Measurements from ENCODE around the gene MAN2A1. TPM values are rescaled to one million over a fixed set of nuclear protein-coding genes. Genes with fewer than 3 reads are reported as not detected.
"Not testable (repeated sequence)": the region's sequence is repeated elsewhere in the genome, so short reads cannot be mapped to it uniquely, and the experiment has no call there.

Gene MAN2A1
- total and polyA plus RNA-seq, 10 donors = 9.5 to 84.8 (median 54.5) TPM

DNA sequence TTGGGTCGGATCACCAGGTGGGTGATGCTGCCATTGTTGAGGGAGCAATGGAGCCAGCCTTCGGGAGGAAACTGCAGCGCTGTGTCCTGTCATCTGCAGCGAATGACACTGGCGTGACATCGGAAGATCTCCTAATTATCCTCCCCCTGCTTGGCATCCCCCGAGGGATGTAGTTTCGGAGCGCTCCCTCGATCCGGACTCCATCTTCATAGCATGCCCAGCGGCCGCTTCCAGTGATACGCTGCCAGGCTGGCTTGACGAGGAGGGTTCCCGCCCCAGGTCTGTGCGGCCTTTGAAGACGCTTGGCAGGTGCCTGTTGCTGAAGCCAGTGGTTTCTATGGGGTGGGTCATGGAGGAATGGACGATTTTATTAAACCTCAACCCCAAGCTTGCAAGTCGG, 194.9 kb downstream of the MAN2A1 start:
- DNase-seq = no peak
- H3K9me3 ChIP-seq = peaks cover 0 to 6% (median 0%) of the 10 kb centered on the region in 8 donors
- intact Hi-C loops (cut with DNase I; ENCODE audit: low total_unique reads) = no loop called here
- no peaks in the 10 kb centered on the region for H3K27me3 ChIP-seq (replicated peaks in 1 of 7)
- 86 to 97% (median 96%) methylated on average over 8 to 20 of the region's 20 CpGs for WGBS, 5 donors
- H3K4me3 ChIP-seq = no peak overlapping the region
- no peak overlapping the region for H3K27ac ChIP-seq
- H3K4me1 ChIP-seq = no peaks in the 10 kb centered on the region
- H3K36me3 ChIP-seq = no peaks in the 10 kb centered on the region
- TF ChIP-seq, protein P1, sequence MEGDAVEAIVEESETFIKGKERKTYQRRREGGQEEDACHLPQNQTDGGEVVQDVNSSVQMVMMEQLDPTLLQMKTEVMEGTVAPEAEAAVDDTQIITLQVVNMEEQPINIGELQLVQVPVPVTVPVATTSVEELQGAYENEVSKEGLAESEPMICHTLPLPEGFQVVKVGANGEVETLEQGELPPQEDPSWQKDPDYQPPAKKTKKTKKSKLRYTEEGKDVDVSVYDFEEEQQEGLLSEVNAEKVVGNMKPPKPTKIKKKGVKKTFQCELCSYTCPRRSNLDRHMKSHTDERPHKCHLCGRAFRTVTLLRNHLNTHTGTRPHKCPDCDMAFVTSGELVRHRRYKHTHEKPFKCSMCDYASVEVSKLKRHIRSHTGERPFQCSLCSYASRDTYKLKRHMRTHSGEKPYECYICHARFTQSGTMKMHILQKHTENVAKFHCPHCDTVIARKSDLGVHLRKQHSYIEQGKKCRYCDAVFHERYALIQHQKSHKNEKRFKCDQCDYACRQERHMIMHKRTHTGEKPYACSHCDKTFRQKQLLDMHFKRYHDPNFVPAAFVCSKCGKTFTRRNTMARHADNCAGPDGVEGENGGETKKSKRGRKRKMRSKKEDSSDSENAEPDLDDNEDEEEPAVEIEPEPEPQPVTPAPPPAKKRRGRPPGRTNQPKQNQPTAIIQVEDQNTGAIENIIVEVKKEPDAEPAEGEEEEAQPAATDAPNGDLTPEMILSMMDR (IDR thresholded peaks at IDR 0.05 in 8 of 11, conservative IDR thresholded peaks at IDR 0.05 in 3 of 11) = no peak
- TF ChIP-seq POLR2AphosphoS5 (IDR thresholded peaks at IDR 0.05) (no peak), POLR2A (IDR thresholded peaks at IDR 0.05) (no peak)

DNA sequence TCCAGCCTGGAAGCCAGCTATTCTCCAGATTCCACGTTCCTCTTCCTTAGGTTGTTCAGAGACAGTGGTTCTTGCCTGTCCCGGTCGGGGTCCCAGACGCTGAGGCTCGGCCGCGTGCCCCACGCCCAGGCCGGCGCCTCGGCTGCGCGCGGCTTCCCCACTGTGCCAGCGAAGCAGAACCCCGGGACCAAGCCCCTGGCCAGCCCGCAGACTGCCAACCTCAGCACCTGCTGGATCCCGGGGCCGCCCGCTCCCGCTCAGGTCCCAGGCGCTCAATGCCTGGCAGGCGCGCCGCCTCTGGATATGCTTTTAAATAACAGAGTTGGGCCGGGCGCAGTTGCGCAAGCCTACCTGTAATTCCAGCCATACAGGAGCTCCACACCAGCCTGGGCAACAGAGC, 195.5 kb downstream of the MAN2A1 start:
- Histone ChIP-seq H3K4me3 (no peak overlapping the region), H3K4me1 (no peaks in the 10 kb centered on the region), H3K9me3 (peaks cover 0 to 6% (median 0%) of the 10 kb centered on the region in 8 donors), H3K36me3 (no peaks in the 10 kb centered on the region), H3K27ac (no peak overlapping the region), H3K27me3 (replicated peaks in 1 of 7) (no peaks in the 10 kb centered on the region)
- WGBS, 5 donors = 89 to 93% (median 91%) methylated on average over 27 to 28 of the region's 28 CpGs
- no peak for DNase-seq
- TF ChIP-seq POLR2A (IDR thresholded peaks at IDR 0.05) = no peak
- no peak for TF ChIP-seq POLR2AphosphoS5 (IDR thresholded peaks at IDR 0.05)
- TF ChIP-seq, protein P1 (IDR thresholded peaks at IDR 0.05 in 8 of 11, conservative IDR thresholded peaks at IDR 0.05 in 3 of 11) = no peak
- intact Hi-C loops (cut with DNase I; ENCODE audit: low total_unique reads) = no loop called here

DNA sequence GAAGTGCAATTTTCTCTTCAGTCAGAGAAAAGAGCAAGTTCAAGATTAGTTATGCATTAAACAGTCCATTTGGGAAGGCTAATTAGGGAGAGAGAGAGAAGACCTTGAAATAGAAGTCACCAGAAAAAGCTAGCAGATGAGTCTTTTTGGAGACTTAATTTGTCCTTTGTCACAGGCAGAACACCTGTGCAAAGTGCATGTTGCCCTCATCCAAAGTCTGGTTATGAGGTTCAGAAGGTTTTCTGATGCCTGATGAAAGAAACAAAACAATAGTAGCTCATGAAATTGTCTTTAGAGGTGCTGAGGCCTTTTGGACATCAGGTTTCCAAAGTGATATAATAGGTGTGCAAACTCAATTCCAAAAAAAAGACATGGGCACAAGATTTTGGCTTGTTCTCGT, 199.3 kb downstream of the MAN2A1 start:
- no peak for DNase-seq
- WGBS, 5 donors = 41 to 79% (median 64%) methylated on average over 1 of the region's 1 CpG
- no peak for TF ChIP-seq POLR2AphosphoS5 (IDR thresholded peaks at IDR 0.05)
- no peak for TF ChIP-seq POLR2A (IDR thresholded peaks at IDR 0.05)
- TF ChIP-seq, protein P1 (IDR thresholded peaks at IDR 0.05 in 8 of 11, conservative IDR thresholded peaks at IDR 0.05 in 3 of 11) = no peak
- Histone ChIP-seq H3K36me3 (no peaks in the 10 kb centered on the region), H3K9me3 (peaks cover 0 to 6% (median 0%) of the 10 kb centered on the region in 8 donors), H3K4me1 (no peaks in the 10 kb centered on the region), H3K27ac (no peak overlapping the region), H3K27me3 (replicated peaks in 1 of 7) (no peaks in the 10 kb centered on the region), H3K4me3 (no peak overlapping the region)
- intact Hi-C loops (cut with DNase I; ENCODE audit: low total_unique reads) = no loop called here

DNA sequence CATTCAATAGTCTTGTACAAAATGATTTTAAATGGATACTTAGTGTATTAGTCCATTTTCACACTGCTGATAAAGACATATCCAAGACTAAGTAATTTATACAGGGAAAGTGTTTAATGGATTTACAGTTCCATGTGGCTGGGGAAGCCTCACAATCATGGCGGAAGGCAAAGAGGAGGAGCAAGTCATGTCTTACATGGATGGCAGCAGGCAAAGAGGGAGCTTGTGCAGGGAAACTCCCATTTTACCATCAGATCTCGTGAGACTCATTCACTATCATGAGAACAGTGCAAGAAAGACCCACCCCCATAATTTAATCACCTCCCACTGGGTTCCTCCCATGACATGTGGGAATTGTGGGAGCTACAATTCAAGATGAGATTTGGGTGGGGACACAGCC, 203.5 kb downstream of the MAN2A1 start:
- H3K27ac ChIP-seq; H3K36me3 ChIP-seq; H3K27me3 ChIP-seq (replicated peaks in 1 of 7); H3K4me3 ChIP-seq; DNase-seq; H3K4me1 ChIP-seq; H3K9me3 ChIP-seq; intact Hi-C loops (cut with DNase I; ENCODE audit: low total_unique reads): not testable (repeated sequence)
- 79 to 92% (median 89%) methylated on average over 2 of the region's 2 CpGs for WGBS, 5 donors

Data from spleen (tissue), 11 donors.